ENCODE data around the gene VCX3B. TPM values are rescaled to one million over a fixed set of nuclear protein-coding genes. Genes with fewer than 3 reads are reported as not detected.
"Not testable (repeated sequence)": the region's sequence is repeated elsewhere in the genome, so short reads cannot be mapped to it uniquely, and the experiment has no call there.

Gene VCX3B
- total RNA-seq (2014; rRNA removed; shearing (Covaris generic)) = not detected in 2 replicates

- not testable (repeated sequence) for H3K27ac ChIP-seq
These were observed at the start of gene VCX3B for GRCh38 chrX:8464530-8464929. Gene VCX3B (plus strand): TSS chrX:8464830. CDS start chrX:8465451, 621 bp downstream.

GRCh38 chrX:8418301-8418700 lies 46.3 kb upstream of the VCX3B start:
- Histone ChIP-seq H3K4me1 (replicated peaks) (no peaks in the 10 kb centered on the region), H3K9me3 (replicated peaks) (no peaks in the 10 kb centered on the region), H3K36me3 (no peaks in the 10 kb centered on the region), H3K4me3 (no peak overlapping the region), H3K27me3 (replicated peaks) (no peaks in the 10 kb centered on the region), H3K27ac (no peak overlapping the region)
- DNase-seq (ENCODE audit: low read depth in 1 of 2, low spot score in 2 of 2) = no peak

More at GRCh38 chrX:8464530-8464929, at the start of gene VCX3B:
- H3K4me1 ChIP-seq (replicated peaks); H3K36me3 ChIP-seq; H3K9me3 ChIP-seq (replicated peaks); H3K27me3 ChIP-seq (replicated peaks); H3K4me3 ChIP-seq; DNase-seq (ENCODE audit: low read depth in 1 of 2, low spot score in 2 of 2): not testable (repeated sequence)

GRCh38 chrX:8424912-8425311 lies 39.7 kb upstream of the VCX3B start:
- no peak overlapping the region for H3K4me3 ChIP-seq
- H3K9me3 ChIP-seq (replicated peaks) = no peaks in the 10 kb centered on the region
- H3K4me1 ChIP-seq (replicated peaks) = peaks cover 8% of the 10 kb centered on the region

GRCh38 chrX:8429692-8430249 lies 34.9 kb upstream of the VCX3B start:
- no peak overlapping the region for H3K4me3 ChIP-seq
- no peaks in the 10 kb centered on the region for H3K36me3 ChIP-seq
- H3K27me3 ChIP-seq (replicated peaks) = no peaks in the 10 kb centered on the region
- H3K9me3 ChIP-seq (replicated peaks) = no peaks in the 10 kb centered on the region
- no peak for DNase-seq (ENCODE audit: low read depth in 1 of 2, low spot score in 2 of 2)
- peaks cover 47% of the 10 kb centered on the region for H3K4me1 ChIP-seq (replicated peaks)
- H3K27ac ChIP-seq = no peak overlapping the region

More at GRCh38 chrX:8424912-8425311, 39.7 kb upstream of the VCX3B start:
- H3K27me3 ChIP-seq (replicated peaks) = no peaks in the 10 kb centered on the region
- no peak overlapping the region for H3K27ac ChIP-seq
- DNase-seq (ENCODE audit: low read depth in 1 of 2, low spot score in 2 of 2) = no peak
- no peaks in the 10 kb centered on the region for H3K36me3 ChIP-seq

GRCh38 chrX:8430444-8430843 lies 34.2 kb upstream of the VCX3B start:
- H3K27me3 ChIP-seq (replicated peaks) = no peaks in the 10 kb centered on the region
- no peak overlapping the region for H3K4me3 ChIP-seq
- no peaks in the 10 kb centered on the region for H3K9me3 ChIP-seq (replicated peaks)
- H3K36me3 ChIP-seq = no peaks in the 10 kb centered on the region
- peaks cover 42% of the 10 kb centered on the region for H3K4me1 ChIP-seq (replicated peaks)
- peak overlapping the region; percentile 8; the same call in 1 of the 2 replicates for H3K27ac ChIP-seq
- no peak for DNase-seq (ENCODE audit: low read depth in 1 of 2, low spot score in 2 of 2)

- no peak overlapping the region for H3K4me3 ChIP-seq
- peaks cover 42% of the 10 kb centered on the region for H3K4me1 ChIP-seq (replicated peaks)
- peak; percentile 41 to 89 for DNase-seq (ENCODE audit: low read depth in 1 of 2, low spot score in 2 of 2)
- no peaks in the 10 kb centered on the region for H3K9me3 ChIP-seq (replicated peaks)
- H3K27ac ChIP-seq = peak overlapping the region; percentile 93
- H3K27me3 ChIP-seq (replicated peaks) = no peaks in the 10 kb centered on the region
- no peaks in the 10 kb centered on the region for H3K36me3 ChIP-seq
These were observed 32.2 kb upstream of the VCX3B start for GRCh38 chrX:8432396-8432795.

GRCh38 chrX:8433109-8434062 lies 31.2 kb upstream of the VCX3B start:
- no peak overlapping the region for H3K4me3 ChIP-seq
- H3K4me1 ChIP-seq (replicated peaks) = peaks cover 42% of the 10 kb centered on the region
- H3K9me3 ChIP-seq (replicated peaks) = no peaks in the 10 kb centered on the region
- peak; percentile 55 to 69 for DNase-seq (ENCODE audit: low read depth in 1 of 2, low spot score in 2 of 2)
- no peaks in the 10 kb centered on the region for H3K36me3 ChIP-seq
- H3K27me3 ChIP-seq (replicated peaks) = no peaks in the 10 kb centered on the region
- peak overlapping the region; percentile 93 for H3K27ac ChIP-seq

- DNase-seq (ENCODE audit: low read depth in 1 of 2, low spot score in 2 of 2) = no peak
- Histone ChIP-seq H3K27me3 (replicated peaks) (no peaks in the 10 kb centered on the region), H3K27ac (no peak overlapping the region), H3K9me3 (replicated peaks) (no peaks in the 10 kb centered on the region), H3K4me1 (replicated peaks) (peaks cover 15% of the 10 kb centered on the region), H3K4me3 (no peak overlapping the region), H3K36me3 (no peaks in the 10 kb centered on the region)
These were observed 17.3 kb upstream of the VCX3B start for GRCh38 chrX:8447368-8447767.

- not testable (repeated sequence) for H3K9me3 ChIP-seq (replicated peaks); H3K27ac ChIP-seq; H3K27me3 ChIP-seq (replicated peaks); H3K4me3 ChIP-seq; H3K36me3 ChIP-seq; DNase-seq (ENCODE audit: low read depth in 1 of 2, low spot score in 2 of 2)
- peaks cover 33% of the 10 kb centered on the region for H3K4me1 ChIP-seq (replicated peaks)
These were observed 12.3 kb upstream of the VCX3B start for GRCh38 chrX:8452343-8452742.

GRCh38 chrX:8453611-8454010 lies 11.0 kb upstream of the VCX3B start:
- Histone ChIP-seq H3K27ac (peak overlapping the region; percentile 63), H3K9me3 (replicated peaks) (no peaks in the 10 kb centered on the region), H3K4me1 (replicated peaks) (peaks cover 21% of the 10 kb centered on the region), H3K4me3 (no peak overlapping the region), H3K27me3 (replicated peaks) (no peaks in the 10 kb centered on the region), H3K36me3 (no peaks in the 10 kb centered on the region)
- peak; percentile 51 to 68 for DNase-seq (ENCODE audit: low read depth in 1 of 2, low spot score in 2 of 2)

GRCh38 chrX:8455557-8455956 lies 9.1 kb upstream of the VCX3B start:
- no peaks in the 10 kb centered on the region for H3K9me3 ChIP-seq (replicated peaks)
- no peaks in the 10 kb centered on the region for H3K36me3 ChIP-seq
- H3K27ac ChIP-seq = no peak overlapping the region
- no peaks in the 10 kb centered on the region for H3K27me3 ChIP-seq (replicated peaks)
- H3K4me3 ChIP-seq = no peak overlapping the region
- DNase-seq (ENCODE audit: low read depth in 1 of 2, low spot score in 2 of 2) = no peak
- H3K4me1 ChIP-seq (replicated peaks) = peaks cover 21% of the 10 kb centered on the region

- no peaks in the 10 kb centered on the region for H3K4me1 ChIP-seq (replicated peaks)
- no peaks in the 10 kb centered on the region for H3K27me3 ChIP-seq (replicated peaks)
- no peak overlapping the region for H3K4me3 ChIP-seq
- DNase-seq (ENCODE audit: low read depth in 1 of 2, low spot score in 2 of 2) = no peak
- H3K27ac ChIP-seq = no peak overlapping the region
- no peaks in the 10 kb centered on the region for H3K9me3 ChIP-seq (replicated peaks)
- H3K36me3 ChIP-seq = no peaks in the 10 kb centered on the region
These were observed 2.1 kb upstream of the VCX3B start for GRCh38 chrX:8462488-8462887.

GRCh38 chrX:8484360-8484949 lies 19.8 kb downstream of the VCX3B start:
- Histone ChIP-seq H3K4me3 (no peak overlapping the region), H3K27me3 (replicated peaks) (no peaks in the 10 kb centered on the region), H3K4me1 (replicated peaks) (no peaks in the 10 kb centered on the region), H3K9me3 (replicated peaks) (no peaks in the 10 kb centered on the region), H3K27ac (no peak overlapping the region), H3K36me3 (no peaks in the 10 kb centered on the region)
- no peak for DNase-seq (ENCODE audit: low read depth in 1 of 2, low spot score in 2 of 2)

GRCh38 chrX:8495036-8495435 lies 30.4 kb downstream of the VCX3B start:
- DNase-seq (ENCODE audit: low read depth in 1 of 2, low spot score in 2 of 2); H3K27me3 ChIP-seq (replicated peaks); H3K9me3 ChIP-seq (replicated peaks); H3K4me1 ChIP-seq (replicated peaks); H3K36me3 ChIP-seq; H3K27ac ChIP-seq; H3K4me3 ChIP-seq: not testable (repeated sequence)
